ENCODE measurements around the gene REL. TPM values are rescaled to one million over a fixed set of nuclear protein-coding genes. Genes with fewer than 3 reads are reported as not detected.
"Not testable (repeated sequence)": the region's sequence is repeated elsewhere in the genome, so short reads cannot be mapped to it uniquely, and the experiment has no call there.

Gene REL
- polyA plus RNA-seq, 1 donor from 2014 or later = 64.7 TPM

DNA sequence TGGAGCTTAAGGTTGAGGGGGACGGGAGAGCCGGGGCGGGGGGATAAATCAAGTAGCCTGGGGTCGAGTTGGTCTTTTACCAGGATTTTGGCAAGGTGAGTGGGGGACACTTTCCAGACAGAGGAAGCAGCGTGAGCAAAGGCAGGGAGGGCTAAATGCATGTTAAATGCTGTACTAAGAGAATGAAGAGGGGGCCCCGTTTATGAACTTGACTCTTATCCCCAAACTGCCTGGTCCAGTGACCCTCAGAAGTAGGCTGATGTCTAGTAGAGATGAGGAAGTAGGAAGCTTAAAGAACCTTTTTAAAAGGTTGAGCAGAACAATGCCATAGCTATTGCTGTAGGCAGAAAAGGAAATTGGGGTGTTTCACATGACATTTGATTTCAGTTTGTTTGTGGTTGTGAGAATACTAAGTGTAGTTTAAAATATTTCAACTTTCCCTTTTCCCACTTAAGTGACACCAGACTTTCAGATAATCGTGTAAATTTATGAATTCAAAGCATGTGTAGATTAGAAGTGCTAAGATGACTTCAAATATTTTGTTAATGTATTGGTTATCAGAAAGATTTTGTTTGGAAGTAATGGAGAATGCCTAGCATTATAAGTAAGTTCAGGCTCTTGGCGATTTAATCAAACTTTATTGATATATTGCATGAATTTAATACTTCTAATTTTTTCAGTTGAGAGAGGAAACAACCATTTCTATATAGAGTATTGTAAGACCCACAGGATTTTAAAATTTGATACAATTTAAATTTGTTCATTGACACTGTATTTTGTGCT lies 1.8 kb downstream of the REL start:
- peak overlapping the region; percentile 93 to 100 (median 97) for H3K27ac Mint-ChIP-seq
- no peaks in the 10 kb centered on the region for H3K9me3 Mint-ChIP-seq
- H3K27me3 Mint-ChIP-seq = no peaks in the 10 kb centered on the region
- H3K36me3 Mint-ChIP-seq = no peaks in the 10 kb centered on the region
- H3K4me1 Mint-ChIP-seq = peaks cover 26 to 54% (median 30%) of the 10 kb centered on the region in 3 donors
- H3K4me3 Mint-ChIP-seq = peak overlapping the region; percentile 96 to 99 (median 98)

DNA sequence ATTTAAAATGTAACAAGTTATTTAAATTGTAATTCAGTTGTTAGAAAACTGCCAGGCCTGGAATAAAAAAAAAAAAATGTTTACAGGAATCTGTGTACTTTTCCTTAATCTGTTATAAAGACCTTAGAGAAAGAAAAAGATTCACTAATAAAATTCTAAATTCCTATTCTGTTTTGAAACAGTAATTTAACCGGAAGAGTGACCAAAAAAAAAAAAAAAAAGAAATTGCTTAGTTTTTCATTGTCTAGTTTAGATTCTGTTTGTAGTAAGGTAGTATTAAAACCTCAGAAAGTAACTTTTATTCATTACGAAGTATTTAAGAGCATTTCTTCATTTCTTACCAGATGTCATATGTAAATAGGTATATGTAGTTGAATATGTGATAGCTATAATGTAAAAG lies 2.5 kb downstream of the REL start:
- Mint-ChIP-seq H3K4me1 (peaks cover 31 to 61% (median 36%) of the 10 kb centered on the region in 3 donors), H3K27me3 (no peaks in the 10 kb centered on the region), H3K36me3 (no peaks in the 10 kb centered on the region), H3K4me3 (peak overlapping the region; percentile 96 to 99 (median 98)), H3K9me3 (no peaks in the 10 kb centered on the region), H3K27ac (peak overlapping the region; percentile 93 to 100 (median 97))

DNA sequence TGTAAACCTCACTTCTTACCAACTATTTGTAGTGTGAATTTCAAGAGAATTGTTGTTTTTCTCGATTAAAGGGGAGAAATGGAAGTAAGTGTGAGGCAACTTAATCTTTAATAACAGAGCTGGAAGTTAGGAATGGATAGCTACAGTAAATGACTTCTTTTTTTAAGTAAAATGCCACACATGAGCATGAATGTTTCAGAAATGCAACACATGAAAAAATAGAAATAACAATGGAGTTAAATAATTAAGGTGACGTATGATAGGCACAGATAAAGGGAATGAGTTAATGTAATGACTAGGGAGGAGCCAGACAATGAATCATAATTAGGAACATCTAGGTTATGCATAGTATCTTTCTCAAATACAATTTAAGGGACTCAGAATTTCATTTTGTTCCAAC lies 3.4 kb downstream of the REL start:
- Mint-ChIP-seq H3K4me3 (peak overlapping the region; percentile 79 to 99 (median 85)), H3K36me3 (no peaks in the 10 kb centered on the region), H3K4me1 (peaks cover 34 to 66% (median 38%) of the 10 kb centered on the region in 3 donors), H3K27ac (peak overlapping the region; percentile 70 to 83 (median 80)), H3K27me3 (no peaks in the 10 kb centered on the region), H3K9me3 (no peaks in the 10 kb centered on the region)

DNA sequence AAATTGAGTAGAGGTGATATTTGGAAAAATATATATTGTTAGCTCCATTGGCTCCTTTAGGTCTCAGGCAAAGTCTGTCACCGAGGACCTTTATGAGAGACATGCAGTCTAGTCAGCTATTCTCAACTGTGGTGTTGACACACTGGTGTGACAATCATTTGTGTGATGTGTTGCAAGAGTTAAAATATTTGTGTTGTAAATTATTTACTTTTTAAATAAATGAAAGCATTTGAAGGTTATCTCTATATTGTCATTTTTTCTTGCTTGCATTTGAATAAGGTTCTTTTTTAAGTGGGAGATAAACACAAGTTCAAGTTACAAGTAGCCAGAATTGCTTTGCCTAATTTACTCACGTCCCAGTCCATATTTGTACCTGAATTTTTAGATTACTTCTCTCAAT lies 4.3 kb downstream of the REL start:
- H3K4me3 Mint-ChIP-seq = peak overlapping the region; percentile 79 to 99 (median 85)
- no peaks in the 10 kb centered on the region for H3K27me3 Mint-ChIP-seq
- H3K4me1 Mint-ChIP-seq = peaks cover 37 to 66% (median 37%) of the 10 kb centered on the region in 3 donors
- H3K9me3 Mint-ChIP-seq = peaks cover 0 to 2% (median 2%) of the 10 kb centered on the region in 3 donors
- H3K27ac Mint-ChIP-seq = peak overlapping the region; percentile 28 to 83 (median 32)
- peaks cover 2% of the 10 kb centered on the region for H3K36me3 Mint-ChIP-seq

DNA sequence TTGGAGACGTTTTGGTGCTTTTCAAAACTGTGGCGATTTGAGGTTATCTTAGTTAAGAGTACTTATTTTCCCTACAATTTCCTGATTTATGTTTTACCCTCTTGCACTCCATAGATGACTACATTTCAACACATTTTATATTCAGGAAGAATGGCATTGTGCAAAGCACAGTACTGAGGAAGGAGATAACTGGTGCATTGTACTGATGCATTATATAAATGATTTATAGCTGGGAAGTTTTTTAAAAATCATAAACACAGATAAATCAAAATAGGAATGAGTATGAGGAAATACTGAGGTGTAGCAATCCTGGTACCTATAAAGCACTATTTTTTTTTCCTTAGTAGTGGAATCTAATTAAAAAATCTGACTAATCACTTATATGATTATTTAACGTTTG lies 5.6 kb downstream of the REL start:
- Mint-ChIP-seq H3K27ac (peak overlapping the region in 2 of 3 donors; percentile 26 to 73), H3K9me3 (peaks cover 0 to 2% (median 2%) of the 10 kb centered on the region in 3 donors), H3K4me1 (peaks cover 44 to 70% (median 45%) of the 10 kb centered on the region in 3 donors), H3K27me3 (no peaks in the 10 kb centered on the region), H3K36me3 (peaks cover 2% of the 10 kb centered on the region), H3K4me3 (peak overlapping the region; percentile 37 to 87 (median 68))

DNA sequence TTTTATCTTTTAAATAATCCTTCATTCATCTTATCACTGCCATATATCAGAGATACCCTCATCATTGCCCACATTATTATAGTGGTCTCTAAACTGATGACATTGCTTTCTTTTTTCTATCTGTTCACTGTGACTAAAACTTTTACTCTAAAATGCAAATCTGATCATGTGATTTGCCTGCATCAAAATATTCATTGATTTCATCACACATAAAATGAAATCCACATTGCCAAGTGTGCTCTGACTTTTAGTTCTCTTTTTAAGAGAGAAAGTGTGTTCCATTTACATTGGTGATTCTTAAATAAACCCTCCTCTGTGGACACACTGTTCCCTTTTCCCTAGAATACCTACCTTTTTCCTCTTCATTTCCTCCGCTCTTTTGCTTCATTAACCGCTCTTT lies 7.5 kb downstream of the REL start:
- Mint-ChIP-seq H3K27ac (peak overlapping the region; percentile 72 to 84 (median 76)), H3K9me3 (peaks cover 0 to 2% (median 2%) of the 10 kb centered on the region in 3 donors)

DNA sequence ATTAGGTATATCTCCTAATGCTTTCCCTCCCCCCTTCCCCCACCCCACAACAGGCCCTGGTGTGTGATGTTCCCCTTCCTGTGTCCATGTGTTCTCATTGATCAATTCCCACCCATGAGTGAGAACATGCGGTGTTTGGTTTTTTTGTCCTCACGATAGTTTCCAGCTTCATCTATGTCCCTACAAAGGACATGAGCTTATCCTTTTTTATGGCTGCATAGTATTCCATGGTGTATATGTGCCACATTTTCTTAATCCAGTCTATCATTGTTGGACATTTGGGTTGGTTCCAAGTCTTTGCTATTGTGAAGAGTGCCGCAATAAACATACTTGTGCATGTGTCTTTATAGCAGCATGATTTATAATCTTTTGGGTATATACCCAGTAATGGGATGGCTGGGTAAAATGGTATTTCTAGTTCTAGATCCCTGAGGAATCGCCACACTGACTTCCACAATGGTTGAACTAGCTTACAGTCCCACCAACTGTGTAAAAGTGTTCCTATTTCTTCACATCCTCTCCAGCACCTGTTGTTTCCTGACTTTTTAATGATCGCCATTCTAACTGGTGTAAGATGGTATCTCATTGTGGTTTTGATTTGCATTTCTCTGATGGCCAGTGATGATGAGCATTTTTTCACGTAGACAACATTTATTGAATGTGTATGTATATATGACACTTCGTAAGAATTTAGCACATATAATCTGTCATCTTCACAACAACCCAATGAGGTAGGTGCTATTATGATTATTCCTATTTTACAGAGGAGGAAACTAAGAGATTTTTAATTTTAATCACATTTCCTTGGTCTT lies 8.4 kb downstream of the REL start:
- Mint-ChIP-seq H3K27ac (peak overlapping the region in 1 of 3 donors; percentile 76), H3K4me1 (peaks cover 44 to 67% (median 46%) of the 10 kb centered on the region in 3 donors), H3K4me3 (peak overlapping the region in 3 of 4 donors; percentile 1 to 78 (median 76))
- H3K27me3 Mint-ChIP-seq, H3K9me3 Mint-ChIP-seq, H3K36me3 Mint-ChIP-seq: not testable (repeated sequence)

More for the DNA sequence above, 7.5 kb downstream of the REL start:
- no peaks in the 10 kb centered on the region for H3K27me3 Mint-ChIP-seq
- H3K4me1 Mint-ChIP-seq = peaks cover 44 to 65% (median 47%) of the 10 kb centered on the region in 3 donors
- peaks cover 4% of the 10 kb centered on the region for H3K36me3 Mint-ChIP-seq
- H3K4me3 Mint-ChIP-seq = peak overlapping the region; percentile 13 to 78 (median 62)

DNA sequence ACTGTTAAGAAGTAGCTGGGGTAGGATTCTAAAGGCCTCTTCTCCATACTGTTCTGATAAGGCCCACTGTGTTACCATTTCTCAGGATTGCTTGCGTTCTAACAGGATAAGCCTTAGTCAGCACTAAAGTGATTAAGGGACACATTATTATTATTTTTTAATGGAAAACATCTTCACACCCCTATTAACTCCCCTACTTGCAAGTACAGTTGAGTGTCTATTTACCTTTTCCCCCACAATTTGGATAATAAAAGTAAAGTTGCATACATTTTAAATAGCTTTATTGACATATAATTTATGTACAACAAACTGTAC lies 9.0 kb downstream of the REL start:
- peak overlapping the region in 1 of 3 donors; percentile 20 for H3K27ac Mint-ChIP-seq

DNA sequence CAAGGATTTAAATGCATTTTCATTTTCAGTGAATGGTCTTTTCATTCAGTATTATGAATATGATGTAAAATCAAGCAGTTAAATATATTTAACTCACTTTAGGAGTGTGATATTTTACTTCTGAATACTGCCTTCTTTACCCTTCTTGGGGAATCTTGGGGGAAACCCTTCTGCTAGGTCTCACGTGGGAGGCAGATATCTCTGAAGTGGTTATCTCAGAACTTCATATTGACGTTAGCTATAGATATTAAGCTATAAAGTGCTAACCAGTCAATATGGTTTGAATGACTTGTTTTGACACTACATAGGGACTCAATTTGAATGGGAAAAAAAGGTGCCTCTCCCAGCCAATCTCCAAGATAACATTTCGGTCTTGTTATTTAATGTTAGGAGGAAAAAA lies 9.8 kb downstream of the REL start:
- Mint-ChIP-seq H3K4me3 (peak overlapping the region in 2 of 4 donors; percentile 1 to 3), H3K9me3 (peaks cover 0 to 2% (median 2%) of the 10 kb centered on the region in 3 donors), H3K27ac (peak overlapping the region in 2 of 3 donors; percentile 3 to 63), H3K27me3 (no peaks in the 10 kb centered on the region), H3K36me3 (peaks cover 4% of the 10 kb centered on the region), H3K4me1 (peaks cover 38 to 59% (median 40%) of the 10 kb centered on the region in 3 donors)

More for the DNA sequence above, 9.0 kb downstream of the REL start:
- Mint-ChIP-seq H3K4me3 (peak overlapping the region in 3 of 4 donors; percentile 3 to 87 (median 62)), H3K4me1 (peaks cover 42 to 63% (median 44%) of the 10 kb centered on the region in 3 donors), H3K27me3 (no peaks in the 10 kb centered on the region), H3K9me3 (peaks cover 0 to 2% (median 2%) of the 10 kb centered on the region in 3 donors), H3K36me3 (peaks cover 4% of the 10 kb centered on the region)

DNA sequence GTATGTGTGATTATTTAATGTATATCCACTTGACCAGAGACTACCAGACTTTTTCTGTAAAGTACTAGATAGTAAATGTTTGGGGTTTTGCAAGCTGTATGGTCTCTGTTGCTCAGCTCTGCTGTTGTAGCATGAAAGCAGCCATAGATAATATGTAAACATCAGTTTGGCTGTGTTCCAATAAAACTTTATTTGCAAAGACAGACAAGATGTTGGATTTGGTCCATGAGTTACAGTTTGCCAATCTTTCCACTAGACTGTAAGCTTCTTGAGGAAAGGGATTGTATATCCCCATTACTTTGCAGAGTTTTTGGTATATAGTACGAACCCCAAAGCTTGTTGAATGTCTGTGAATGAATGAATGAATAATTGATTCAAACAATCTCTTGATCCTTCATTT lies 17.2 kb downstream of the REL start:
- Mint-ChIP-seq H3K4me1 (peaks cover 21 to 42% (median 24%) of the 10 kb centered on the region in 3 donors), H3K27me3 (no peaks in the 10 kb centered on the region), H3K36me3 (peaks cover 10% of the 10 kb centered on the region), H3K4me3 (peak overlapping the region in 1 of 4 donors; percentile 22), H3K9me3 (no peaks in the 10 kb centered on the region), H3K27ac (peak overlapping the region in 2 of 3 donors; percentile 66 to 77)

DNA sequence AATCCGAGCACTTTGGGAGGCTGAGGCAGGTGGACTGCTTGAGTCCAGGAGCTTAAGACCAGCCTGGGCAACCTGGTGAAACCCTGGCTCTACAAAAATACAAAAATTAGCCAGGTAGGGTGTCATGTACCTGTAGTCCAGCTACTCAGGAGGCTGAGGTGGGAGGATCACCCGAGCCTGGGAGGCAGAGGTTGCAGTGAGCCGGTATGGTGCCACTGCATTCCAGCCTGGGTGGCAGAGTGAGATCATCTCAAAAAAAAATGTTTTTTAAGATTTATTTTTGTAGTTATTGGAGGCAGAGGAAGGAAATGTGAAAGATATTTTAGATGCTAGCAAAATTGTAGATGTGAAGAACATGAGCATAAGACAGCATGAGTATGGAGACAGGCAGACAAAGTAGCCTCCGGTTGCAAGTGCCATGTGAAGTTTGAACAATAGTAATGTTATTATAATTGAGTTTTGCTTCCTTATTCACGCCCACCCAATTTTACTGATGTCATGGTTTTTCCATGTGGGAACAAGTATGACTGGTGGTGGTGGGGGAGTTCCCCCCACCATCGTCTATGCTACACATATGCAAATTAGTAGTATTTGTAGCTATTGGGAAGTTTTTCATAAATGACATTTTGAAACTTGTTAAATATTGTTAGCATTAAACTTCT lies 18.0 kb downstream of the REL start:
- Mint-ChIP-seq H3K9me3 (no peaks in the 10 kb centered on the region), H3K27ac (peak overlapping the region; percentile 59 to 87 (median 78)), H3K4me1 (peaks cover 19 to 36% (median 19%) of the 10 kb centered on the region in 3 donors), H3K4me3 (peak overlapping the region in 2 of 4 donors; percentile 80 to 81), H3K36me3 (peaks cover 8% of the 10 kb centered on the region), H3K27me3 (no peaks in the 10 kb centered on the region)

DNA sequence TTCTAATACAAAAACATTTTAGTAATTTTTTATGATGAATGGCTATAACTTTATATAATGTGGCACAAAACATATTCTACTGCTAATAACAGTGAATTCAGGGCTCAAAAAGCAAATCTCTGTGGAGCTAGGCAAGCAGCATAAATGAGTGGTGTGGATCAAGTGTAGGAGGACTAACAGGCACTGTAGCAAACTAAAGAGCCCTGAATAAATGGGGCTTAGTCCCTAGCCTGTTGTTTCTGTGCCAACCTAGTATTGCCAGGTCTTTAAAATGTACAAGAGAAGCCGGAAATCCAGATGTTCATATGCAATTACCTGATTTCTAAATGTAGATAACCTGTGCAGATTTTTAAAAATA lies 18.5 kb downstream of the REL start:
- peak overlapping the region; percentile 17 to 87 (median 59) for H3K27ac Mint-ChIP-seq
- peaks cover 18 to 33% (median 19%) of the 10 kb centered on the region in 3 donors for H3K4me1 Mint-ChIP-seq
- peak overlapping the region in 1 of 4 donors; percentile 80 for H3K4me3 Mint-ChIP-seq
- no peaks in the 10 kb centered on the region for H3K27me3 Mint-ChIP-seq
- peaks cover 8% of the 10 kb centered on the region for H3K36me3 Mint-ChIP-seq
- H3K9me3 Mint-ChIP-seq = no peaks in the 10 kb centered on the region

DNA sequence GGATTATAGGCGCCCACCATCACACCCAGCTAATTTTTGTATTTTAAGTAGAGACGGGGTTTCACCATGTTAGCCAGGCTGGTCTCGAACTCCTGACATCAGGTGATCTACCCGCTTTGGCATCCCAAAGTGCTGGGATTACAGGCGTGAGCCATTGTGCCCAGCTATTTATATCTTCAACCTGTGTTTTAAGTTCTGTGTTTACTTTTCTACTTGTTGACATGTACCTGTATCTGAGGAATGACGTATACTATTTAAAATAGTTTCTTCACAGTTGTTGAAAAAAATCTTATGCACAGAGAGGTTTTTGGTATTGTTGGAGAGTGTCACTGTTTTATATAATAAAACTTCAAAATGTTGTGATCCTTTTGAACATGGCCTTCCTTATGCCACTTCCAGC lies 19.9 kb downstream of the REL start:
- Mint-ChIP-seq H3K36me3 (peaks cover 11% of the 10 kb centered on the region), H3K27ac (peak overlapping the region in 2 of 3 donors; percentile 32 to 40), H3K4me1 (peaks cover 19 to 33% (median 23%) of the 10 kb centered on the region in 3 donors)
- H3K27me3 Mint-ChIP-seq, H3K9me3 Mint-ChIP-seq, H3K4me3 Mint-ChIP-seq: not testable (repeated sequence)

DNA sequence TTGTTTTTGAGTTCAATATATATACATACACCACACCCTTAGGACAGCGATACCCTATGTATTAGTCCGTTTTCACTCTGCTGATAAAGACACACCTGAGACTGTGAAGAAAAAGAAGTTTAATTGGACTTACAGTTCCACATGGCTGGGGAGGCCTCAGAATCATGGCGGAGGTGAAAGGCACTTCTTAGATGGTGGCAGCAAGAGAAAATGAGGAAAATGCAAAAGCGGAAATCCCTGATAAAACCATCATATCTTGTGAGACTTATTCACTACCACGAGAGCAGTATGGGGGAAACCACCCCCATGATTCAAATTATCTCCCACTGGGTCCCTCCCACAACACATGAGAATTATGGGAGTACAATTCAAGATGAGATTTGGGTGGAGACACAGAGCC lies 24.5 kb downstream of the REL start:
- peak overlapping the region in 2 of 3 donors; percentile 1 to 4 for H3K27ac Mint-ChIP-seq
- peaks cover 7 to 15% (median 9%) of the 10 kb centered on the region in 3 donors for H3K4me1 Mint-ChIP-seq
- H3K9me3 Mint-ChIP-seq, H3K36me3 Mint-ChIP-seq, H3K27me3 Mint-ChIP-seq, H3K4me3 Mint-ChIP-seq: not testable (repeated sequence)

Data from IgD-negative memory B cell (primary cell).